Measurements from ENCODE around the gene LILRA5.
A peak's percentile ranks its signal among the peaks of the same experiment; 100 is the strongest.
"Not testable (repeated sequence)": the region's sequence is repeated elsewhere in the genome, so short reads cannot be mapped to it uniquely, and the experiment has no call there.

LILRA5 gene

DNA sequence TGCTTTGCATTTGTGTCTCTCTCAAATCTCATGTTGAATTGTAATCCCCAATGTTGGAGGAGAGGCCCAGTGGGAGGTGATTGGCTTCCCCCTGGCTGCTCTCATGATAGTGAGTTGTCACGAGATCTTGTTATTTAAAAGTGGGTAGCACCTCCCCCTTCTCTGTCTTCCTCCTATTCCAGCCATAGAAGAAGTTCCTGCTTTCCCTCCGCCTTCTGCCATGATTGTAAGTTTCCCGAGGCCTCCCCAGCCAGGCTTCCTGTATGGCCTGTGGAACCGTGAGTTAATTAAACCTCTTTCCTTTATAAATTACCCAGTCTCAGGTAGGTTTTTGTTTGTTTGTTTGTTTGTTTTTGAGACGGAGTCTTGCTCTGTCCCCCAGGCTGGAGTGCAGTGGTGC is 22.2 kb upstream of the LILRA5 start:
- no peak for FAIRE-seq

DNA sequence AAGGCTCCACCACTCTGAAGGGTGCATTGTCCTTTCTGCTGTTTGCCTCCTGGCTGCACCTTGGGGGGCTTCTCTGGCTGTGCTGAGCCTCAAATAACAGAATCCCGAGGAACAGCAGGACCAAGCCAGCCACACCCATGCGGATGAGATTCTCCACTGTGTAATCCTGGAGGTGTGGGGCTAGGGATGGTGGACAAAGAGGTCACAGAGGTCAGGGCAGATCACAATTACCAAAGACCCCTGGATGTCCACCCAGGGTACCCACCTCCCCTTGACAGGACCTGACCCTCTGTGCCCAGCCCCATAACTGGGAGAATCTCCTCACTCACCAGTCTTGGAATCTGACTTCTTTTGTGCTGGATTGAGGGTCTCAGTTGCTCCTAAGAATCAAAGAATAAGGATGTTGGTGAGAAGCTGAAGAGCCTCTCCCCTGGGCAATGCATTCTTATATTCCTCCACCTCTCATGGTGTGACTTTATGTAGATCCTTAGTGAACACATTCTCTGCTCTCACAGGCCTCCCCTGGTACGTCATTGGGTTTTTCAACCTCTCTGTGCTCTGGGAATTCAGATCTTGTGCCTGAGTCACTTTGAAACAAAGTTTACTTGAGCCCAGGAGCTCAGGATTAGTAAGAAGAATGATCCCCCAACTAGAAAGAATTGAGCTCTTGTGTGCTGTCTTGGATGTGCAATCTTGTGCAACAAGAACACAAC is 20.8 kb upstream of the LILRA5 start:
- DNase-seq (ENCODE audit: insufficient read length, low spot score) (no peak), FAIRE-seq (no peak)

More for the DNA sequence above, 22.2 kb upstream of the LILRA5 start:
- DNase-seq (ENCODE audit: insufficient read length, low spot score) = no peak

DNA sequence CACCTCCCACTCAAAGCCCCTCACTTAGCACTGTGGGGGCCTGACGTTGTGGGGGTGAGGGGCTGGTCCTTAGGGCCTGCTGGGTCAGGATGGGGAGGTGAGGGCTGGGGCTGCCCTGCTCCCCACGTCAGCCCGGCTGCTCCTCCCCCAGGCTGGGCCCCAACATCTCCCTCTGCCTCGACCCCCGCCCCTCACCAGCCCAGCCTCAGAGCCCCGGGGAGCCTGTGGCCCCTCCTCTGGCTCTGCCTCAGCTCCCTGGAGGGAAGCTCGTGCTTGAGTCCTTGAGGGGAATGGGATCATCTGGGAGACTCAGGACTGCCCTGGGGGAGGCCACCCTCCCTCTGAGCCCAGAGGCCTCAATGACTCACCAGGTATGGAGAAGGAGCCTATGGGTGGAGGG is 19.2 kb upstream of the LILRA5 start:
- FAIRE-seq (no peak), DNase-seq (ENCODE audit: insufficient read length, low spot score) (no peak)

DNA sequence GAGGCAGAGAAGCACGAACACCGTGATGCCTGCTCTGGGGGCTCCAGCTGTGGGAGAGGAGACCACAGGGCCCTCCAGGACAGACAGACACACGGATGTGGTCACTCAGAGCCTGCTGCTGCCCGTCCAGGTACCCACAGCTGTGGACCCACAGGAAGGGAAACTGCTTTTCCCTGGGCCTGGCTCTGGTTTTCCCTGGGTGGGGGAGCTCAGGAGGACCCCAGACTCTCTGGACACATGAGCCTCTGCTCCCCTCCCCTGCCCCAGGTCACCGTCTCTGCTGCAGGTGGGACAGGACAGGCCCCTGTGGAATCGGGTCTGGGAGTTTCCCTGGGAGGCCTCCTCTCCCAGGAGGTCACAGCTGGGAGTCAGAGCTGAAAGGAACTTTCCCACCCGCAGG is 18.7 kb upstream of the LILRA5 start:
- no peak for DNase-seq (ENCODE audit: insufficient read length, low spot score)
- FAIRE-seq = no peak

DNA sequence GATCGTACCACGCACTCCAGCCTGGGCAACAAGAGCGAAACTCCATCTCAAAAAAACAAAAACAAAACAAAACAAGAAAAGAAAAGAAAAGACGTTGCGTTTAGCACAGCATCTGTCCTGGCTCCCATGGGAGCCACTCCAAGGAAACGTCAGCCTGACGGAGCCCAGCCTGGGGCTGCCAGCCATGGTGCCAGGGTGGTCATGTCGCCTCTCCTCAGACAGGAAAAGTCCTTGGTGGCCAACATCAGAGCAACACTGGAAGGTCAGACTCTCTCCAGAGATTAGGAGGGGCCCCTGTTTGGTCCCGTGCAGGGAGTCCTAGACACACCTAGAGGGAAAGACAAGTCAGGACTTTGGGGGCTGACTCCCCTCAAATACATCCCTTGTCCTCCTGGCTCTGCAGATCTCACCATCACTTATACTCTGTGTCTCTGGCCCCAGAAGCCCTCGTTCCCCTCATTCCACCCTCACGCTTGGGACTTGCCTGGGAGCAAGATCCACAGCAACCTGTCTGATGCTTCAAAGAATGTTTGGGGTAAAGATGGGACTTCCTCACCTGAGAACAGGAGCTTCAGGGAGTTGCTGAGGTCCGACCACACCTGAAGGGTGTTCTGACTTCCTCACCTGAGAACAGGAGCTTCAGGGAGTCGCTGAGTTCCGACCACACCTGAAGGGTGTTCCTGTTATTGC is 16.7 kb upstream of the LILRA5 start:
- no peak for FAIRE-seq
- no peak for DNase-seq (ENCODE audit: insufficient read length, low spot score)

DNA sequence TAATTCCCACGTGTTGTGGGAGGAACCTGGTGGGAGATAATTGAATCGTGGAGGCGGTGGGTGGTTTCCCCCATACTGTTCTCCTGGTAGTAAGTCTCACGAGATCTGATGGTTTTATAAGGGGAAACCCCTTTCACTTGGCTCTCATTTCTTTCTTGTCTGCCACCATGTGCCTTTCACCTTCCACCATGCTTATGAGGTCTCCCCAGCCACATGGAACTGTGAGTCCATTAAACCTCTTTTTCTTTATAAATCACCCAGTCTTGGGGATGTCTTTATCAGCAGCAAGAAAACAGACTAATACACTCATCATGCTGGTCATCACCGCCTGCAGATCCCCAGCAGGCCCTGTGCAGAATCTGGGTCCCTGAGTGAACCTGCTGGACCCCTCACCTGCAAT is 15.8 kb upstream of the LILRA5 start:
- DNase-seq (ENCODE audit: insufficient read length, low spot score); FAIRE-seq: not testable (repeated sequence)

DNA sequence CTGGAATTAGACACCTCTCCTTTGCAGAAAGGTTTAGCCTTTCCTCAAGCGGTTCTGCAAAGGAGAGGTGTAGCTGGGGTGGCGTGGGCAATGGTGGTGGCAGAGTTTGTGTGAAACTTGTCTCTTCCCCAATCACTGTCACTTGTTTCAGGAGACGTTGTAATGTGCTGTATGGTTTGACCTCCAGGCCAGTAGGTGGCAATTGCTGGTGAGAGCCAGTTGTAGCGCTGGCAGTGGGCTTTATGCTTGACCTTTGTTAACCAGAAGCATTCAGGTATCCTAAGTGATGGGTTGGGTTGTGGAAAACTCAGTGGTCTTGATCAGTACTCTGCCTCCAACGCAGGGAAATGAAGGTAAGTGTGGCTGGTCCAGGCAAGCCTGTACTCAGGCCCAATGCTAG is 12.7 kb upstream of the LILRA5 start:
- FAIRE-seq (no peak), DNase-seq (ENCODE audit: insufficient read length, low spot score) (no peak)

DNA sequence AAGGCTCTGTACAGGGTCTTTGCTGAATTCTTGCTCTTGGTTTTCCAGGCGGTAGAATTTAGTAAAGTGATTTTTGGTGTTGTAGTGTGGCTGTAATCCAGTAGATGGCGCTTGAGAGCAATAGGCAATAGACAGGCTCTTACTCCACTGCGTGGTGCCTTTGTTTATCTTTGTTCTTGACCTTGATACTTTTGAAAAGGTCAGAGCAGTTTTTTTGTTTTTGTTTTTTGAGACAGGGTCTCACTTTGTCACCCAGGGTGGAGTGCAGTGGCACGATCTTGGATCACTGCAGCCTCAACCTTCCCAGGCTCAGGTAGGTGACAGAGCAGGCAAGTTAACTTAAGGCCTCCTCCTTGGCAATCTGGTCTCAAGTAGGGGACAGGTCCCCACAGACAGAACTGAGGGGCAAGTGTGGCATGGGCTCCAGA is 12.2 kb upstream of the LILRA5 start:
- DNase-seq (ENCODE audit: insufficient read length, low spot score) (peak; percentile 51), FAIRE-seq (no peak)

DNA sequence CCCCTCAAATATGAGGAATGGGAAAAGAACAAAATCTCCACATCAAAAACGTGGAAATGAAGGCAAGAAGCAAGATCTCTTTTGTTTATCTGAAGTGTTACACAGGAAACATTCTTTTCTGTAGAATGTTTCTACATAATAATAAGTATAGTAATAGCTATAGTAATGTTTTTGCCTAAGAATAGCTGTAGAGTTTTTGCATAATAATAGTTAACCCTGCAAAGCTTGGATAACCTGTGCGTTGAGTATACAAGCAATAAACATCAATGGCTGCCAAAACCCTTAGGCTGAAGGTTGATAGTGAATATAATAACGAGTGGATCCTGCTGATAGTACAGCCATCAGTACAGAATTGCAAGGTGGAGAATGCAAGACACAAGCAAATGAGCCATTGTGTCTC is 11.1 kb upstream of the LILRA5 start:
- DNase-seq (ENCODE audit: insufficient read length, low spot score) (no peak), FAIRE-seq (no peak)

DNA sequence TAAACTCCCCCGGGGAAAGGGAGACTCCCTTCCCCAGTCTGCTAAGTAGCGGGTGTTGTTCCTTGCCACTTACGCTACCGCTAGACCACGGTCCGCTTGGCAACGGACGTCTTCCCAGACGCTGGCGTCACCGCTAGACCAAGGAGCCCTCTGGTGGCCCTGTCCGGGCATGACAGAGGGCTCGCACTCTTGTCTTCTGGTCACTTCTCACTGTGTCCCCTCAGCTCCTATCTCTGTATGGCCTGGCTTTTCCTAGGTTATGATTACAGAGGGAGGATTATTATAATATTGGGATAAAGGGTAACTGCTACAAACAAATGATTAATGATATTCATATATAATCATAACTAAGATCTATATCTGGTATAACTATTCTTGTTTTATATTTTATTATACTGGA is 10.0 kb upstream of the LILRA5 start:
- DNase-seq (ENCODE audit: insufficient read length, low spot score); FAIRE-seq: not testable (repeated sequence)

DNA sequence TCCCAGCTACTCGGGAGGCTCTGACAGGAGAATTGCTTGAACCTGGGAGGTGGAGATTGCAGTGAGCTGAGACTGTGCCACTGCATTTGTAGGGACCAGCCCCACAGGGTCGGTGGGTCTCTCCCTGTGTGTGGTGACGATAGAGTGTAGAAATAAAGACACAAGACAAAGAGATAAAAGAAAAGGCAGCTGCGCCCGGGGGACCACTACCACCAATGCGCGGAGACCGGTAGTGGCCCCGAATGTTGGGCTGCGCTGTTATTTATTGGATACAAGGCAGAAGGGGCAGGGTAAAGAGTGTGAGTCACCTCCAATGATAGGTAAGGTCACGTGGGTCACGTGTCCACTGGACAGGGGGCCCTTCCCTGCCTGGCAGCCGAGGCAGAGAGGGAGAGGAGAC is 9.3 kb upstream of the LILRA5 start:
- not testable (repeated sequence) for FAIRE-seq; DNase-seq (ENCODE audit: insufficient read length, low spot score)

DNA sequence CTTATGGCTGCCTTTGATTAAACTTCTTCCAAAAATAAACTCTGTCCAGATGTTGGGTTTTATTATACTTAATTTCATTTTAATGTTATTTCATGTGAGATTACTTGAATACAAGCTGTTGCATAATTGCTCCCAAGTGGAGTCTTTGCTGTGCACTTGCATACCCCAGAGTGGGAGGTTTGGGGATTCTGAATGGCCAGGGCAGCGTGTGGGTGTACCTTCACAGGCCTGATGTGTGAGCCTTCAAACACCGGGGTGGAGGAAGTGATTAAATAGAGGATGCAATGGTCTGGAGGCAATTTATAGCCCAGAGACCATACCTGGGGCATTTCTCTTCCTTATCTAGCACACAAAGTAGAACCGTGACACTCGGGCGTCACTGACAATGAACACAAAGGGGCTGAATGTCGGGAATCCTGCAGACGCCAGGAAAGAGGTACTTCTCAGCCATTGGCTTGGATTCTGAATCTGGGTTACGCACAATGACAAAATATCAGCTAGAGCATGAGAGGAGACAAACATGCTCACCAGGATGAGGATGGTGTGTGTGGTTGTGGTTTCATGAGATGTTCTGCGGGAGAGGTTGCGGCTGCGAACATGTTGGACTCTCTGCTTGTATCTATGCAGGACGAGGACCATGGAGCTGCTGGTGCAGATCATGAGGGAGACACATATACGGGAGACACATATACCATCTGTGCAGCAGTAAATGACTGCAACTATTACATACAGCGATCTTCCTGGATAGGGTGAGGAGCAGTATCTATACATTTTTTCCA is 7.1 kb upstream of the LILRA5 start:
- DNase-seq (ENCODE audit: insufficient read length, low spot score) = no peak

DNA sequence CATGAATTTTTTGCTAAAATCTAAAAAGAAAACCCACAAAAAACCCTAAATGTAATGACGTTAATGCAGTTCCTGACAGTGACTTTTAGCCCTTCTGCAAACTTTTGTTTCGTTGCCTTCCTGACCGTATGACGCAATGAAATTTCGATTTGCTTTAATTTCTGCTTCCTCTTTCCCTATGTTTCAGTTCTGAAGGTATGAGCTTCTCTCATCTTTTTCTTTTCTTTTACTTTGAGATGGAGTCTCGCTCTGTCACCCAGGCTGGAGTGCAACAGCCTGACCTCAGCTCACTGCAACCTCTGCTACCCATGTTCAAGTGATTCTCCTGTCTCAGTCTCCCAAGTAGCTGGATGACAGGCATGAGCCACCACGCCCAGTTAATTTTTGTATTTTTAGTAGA is 6.1 kb upstream of the LILRA5 start:
- FAIRE-seq (no peak), DNase-seq (ENCODE audit: insufficient read length, low spot score) (no peak)

More for the DNA sequence above, 7.1 kb upstream of the LILRA5 start:
- FAIRE-seq = no peak

DNA sequence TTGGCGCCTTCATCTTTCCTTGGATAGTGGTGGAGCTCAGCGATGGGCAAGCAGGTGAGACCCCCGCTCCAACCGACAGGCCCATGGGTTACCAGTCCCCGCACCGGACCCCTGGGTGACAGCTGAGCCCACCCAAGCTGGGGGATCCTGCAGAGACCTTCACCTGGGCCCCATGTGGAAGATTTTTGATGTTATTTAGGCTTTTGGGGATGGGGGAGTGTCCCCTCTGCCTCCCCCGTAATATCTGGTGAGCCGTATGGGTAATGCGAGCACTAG is 4.9 kb upstream of the LILRA5 start:
- FAIRE-seq (no peak), DNase-seq (ENCODE audit: insufficient read length, low spot score) (no peak)

DNA sequence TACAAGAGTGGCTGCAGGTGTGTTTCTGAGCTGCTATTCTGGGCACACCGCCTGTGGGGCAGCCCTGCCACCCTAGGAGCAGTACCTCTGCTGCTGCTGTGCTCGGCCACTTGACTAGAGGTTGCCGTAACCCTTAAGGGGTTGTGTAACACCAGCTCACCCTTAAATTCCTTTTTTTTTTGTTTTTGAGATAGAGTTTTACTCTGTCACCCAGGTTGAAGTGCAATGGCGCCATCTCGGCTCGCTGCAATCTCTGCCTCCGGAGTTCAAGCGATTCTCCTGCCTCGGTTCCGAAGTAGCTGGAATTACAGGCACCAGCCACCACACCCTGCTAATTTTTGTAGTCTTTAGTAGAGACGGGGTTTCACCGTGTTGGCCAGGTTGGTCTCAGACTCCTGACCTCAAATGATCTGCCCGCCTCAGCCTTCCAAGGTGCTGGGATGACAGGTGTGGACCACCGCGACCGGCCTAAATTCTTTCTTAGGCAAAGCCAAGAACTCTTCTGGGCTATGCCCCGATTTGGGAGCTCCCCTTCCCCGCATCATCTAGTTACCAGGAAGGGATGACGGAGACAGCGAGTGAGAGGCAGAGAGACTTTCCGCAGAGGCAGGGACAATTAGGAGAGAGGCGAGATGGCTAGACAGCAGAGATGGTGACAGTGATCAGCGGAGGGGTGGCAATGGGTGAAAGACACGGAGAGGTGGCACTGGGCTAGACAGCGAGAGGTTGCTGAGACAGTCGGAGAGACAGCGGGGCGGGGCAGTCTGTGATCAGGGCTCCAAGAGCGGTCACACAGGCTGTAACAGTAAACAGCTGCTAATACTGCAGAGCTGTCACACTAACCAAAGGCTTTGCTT is 4.4 kb upstream of the LILRA5 start:
- no peak for FAIRE-seq
- DNase-seq (ENCODE audit: insufficient read length, low spot score) = no peak

DNA sequence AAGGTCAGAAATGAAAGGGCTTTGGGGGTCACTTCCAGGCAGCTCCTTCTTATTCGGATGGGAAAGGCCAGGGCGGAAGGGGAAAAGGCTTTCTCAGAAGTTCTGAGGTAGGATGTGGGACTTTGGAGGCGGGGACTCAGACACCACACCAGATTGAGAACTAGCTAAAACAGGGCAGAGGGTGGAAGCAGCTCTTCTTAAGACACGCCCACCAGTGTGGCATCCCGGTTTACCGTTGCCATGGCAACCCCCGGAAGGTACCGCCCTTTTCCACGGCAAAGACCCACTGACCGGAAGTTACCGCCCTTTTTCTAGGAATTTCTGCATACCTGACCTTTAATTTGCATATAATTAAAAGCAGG is 3.8 kb upstream of the LILRA5 start:
- FAIRE-seq = no peak
- DNase-seq (ENCODE audit: insufficient read length, low spot score) = no peak

DNA sequence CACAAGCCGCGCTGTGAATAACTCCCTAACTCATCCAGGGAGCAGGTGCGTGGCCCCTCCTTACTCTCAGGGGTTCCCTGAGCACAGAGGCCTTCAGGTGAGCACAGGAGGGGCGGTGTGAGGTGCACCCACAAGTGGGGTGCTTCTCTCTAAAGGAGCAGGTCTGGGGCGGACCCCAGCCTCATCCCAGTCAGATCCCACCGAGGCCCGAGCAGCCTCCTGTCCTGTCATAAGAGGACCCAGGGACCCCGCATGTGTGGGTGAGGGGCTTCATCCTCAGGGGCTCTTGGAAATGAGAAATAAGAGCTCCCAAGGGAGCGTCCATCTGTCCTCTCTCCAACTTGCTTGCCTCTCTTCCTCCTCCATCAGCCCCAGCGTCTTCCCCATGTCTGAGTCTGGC is 3.0 kb upstream of the LILRA5 start:
- FAIRE-seq = no peak
- DNase-seq (ENCODE audit: insufficient read length, low spot score) = no peak

DNA sequence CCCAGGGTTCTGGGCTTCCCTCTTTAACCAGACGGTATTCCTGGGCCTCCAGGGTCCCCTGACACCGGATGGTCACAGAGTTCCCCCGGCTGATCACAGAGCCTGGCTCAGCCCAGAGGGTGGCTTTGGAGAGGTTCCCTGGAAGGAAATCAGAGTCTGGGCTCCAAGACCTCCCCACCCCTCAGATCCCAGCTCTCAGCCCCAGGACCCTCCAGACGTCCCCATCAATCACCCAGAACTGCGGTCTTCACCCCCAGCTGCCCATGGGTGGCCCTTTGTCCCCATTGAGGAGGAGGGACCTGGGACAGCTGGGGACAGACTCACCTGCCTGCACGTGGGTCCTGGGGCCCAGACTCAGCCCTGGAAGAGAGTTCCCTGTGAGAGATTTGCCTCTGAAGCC is 955 bp downstream of the LILRA5 start:
- FAIRE-seq (no peak), DNase-seq (ENCODE audit: insufficient read length, low spot score) (no peak)

DNA sequence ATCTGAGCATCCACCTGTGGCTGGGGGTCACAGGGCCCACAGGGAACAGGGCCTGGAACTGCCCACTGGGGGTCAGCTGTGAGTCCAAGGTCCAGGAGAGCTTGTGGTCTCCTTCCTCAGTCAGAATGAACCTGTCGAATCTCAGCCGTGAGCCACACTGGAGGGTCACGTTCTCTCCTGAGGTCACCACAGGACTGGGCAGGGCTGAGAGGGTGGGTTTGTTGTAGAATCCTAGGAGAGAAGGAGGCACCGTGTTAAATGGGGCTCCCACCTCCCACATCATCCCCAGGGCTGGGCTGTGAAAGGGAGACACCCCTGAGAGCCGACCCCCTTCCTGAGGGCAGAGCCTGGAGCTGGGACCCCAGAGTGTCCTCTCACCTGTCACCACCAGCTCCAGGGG is 1.5 kb downstream of the LILRA5 start:
- DNase-seq (ENCODE audit: insufficient read length, low spot score) = no peak
- FAIRE-seq = no peak

DNA sequence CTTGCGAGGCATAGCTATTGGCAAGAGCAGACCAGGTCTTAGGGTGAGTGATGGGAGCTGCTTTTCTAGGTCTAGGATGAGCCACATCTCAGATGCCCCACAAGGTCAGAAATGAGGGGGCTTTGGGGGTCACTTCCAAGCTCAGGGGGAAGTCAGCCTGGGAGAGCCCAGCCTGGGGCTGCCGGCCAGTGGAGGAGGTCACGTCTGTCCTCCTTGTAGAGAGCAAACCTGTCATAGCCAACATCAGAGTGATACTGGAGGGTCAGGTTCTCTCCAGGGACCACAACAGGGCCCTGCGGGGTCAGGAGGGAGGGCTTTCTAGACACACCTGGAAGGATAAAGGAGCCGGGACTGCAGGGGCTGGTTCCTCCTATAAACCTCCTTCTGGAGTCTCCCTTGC is 2.4 kb downstream of the LILRA5 start:
- FAIRE-seq (no peak), DNase-seq (ENCODE audit: insufficient read length, low spot score) (no peak)

DNA sequence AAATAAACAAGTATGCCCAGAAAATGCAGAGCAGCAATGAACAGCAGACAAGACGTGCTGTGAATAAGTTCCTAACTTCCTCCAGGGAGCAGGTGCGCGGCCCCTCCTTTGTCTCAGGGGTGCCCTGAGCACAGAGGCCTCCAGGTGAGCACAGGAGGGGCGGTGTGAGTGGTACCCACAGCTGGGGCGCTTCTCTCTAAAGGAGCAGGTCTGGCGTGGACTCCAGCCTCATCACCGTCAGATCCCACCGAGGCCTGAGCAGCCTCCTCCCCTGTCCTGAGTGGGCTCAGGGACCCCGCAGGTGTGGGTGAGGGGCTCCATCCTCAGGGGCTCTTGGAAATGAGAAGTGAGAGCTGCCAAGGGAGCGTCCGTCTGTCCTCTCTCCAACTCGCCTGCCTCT is 3.2 kb downstream of the LILRA5 start:
- DNase-seq (ENCODE audit: insufficient read length, low spot score) (no peak), FAIRE-seq (no peak)
